Nephron (organoid): ENCODE results near the gene SHTN1.

Experiments
- H3K27ac Mint-ChIP-seq, 3 experiments: 2 replicates each; pipeline ENCODE4 v1.8.0; 2020; ENCODE audit warnings: mixed read lengths in 3 of 3, mild to moderate bottlenecking in 2 of 3, moderate library complexity in 1 of 3
- H3K27me3 Mint-ChIP-seq: 2 replicates; pipeline ENCODE4 v1.8.0; 2021; ENCODE audit warnings: low read depth, mild to moderate bottlenecking, moderate library complexity, mixed read lengths
- H3K36me3 Mint-ChIP-seq: 2 replicates; pipeline ENCODE4 v1.8.0; 2020; ENCODE audit warnings: low read depth, mixed read lengths
- H3K4me1 Mint-ChIP-seq: 2 replicates; pipeline ENCODE4 v1.8.0; 2020; ENCODE audit warnings: mixed read lengths
- H3K4me3 Mint-ChIP-seq, 3 experiments: 2 replicates each; pipeline ENCODE4 v1.8.0; 2020; ENCODE audit warnings: mild to moderate bottlenecking in 3 of 3, mixed read lengths in 3 of 3, moderate library complexity in 2 of 3
- H3K9me3 Mint-ChIP-seq: 2 replicates; pipeline ENCODE4 v1.8.0; 2020; ENCODE audit warnings: mixed read lengths
- TF ChIP-seq, protein P1 (sequence below), 3 experiments: fragments of 200-600 bp; sonication (generic); IDR thresholded peaks; one replicate each; pipeline ENCODE4 v1.5.0; 2021; ENCODE audit warnings: antibody characterized with exemption in 3 of 3; ENCODE audit not compliant: unreplicated experiment in 3 of 3

Gene SHTN1

DNA sequence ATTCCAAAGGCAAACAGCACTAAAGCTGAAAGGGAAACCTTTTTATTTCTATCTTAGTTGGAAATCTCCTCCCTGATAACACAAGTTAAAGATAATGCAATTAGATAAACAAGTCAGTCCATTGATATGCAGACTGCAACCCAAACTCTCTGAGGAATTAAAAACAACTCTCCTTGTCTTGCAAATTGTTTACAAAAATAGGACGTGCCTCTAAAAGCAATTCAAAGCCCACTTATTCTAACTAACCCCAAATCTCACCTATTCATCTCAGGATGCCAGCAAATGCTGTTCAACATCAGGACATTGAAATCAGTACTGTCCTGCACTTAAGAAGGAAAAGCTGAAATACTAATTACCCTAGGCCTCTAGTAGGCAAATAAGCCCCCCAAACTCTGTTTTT, 12.8 kb downstream of the SHTN1 start:
- H3K27ac Mint-ChIP-seq, result no peak overlapping the region
- TF ChIP-seq, protein P1, sequence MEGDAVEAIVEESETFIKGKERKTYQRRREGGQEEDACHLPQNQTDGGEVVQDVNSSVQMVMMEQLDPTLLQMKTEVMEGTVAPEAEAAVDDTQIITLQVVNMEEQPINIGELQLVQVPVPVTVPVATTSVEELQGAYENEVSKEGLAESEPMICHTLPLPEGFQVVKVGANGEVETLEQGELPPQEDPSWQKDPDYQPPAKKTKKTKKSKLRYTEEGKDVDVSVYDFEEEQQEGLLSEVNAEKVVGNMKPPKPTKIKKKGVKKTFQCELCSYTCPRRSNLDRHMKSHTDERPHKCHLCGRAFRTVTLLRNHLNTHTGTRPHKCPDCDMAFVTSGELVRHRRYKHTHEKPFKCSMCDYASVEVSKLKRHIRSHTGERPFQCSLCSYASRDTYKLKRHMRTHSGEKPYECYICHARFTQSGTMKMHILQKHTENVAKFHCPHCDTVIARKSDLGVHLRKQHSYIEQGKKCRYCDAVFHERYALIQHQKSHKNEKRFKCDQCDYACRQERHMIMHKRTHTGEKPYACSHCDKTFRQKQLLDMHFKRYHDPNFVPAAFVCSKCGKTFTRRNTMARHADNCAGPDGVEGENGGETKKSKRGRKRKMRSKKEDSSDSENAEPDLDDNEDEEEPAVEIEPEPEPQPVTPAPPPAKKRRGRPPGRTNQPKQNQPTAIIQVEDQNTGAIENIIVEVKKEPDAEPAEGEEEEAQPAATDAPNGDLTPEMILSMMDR (IDR thresholded peaks at IDR 0.05; ENCODE audit: unreplicated experiment in 3 of 3), result no peak
- H3K4me1 Mint-ChIP-seq, result peaks cover 11% of the 10 kb centered on the region
- no peaks in the 10 kb centered on the region for H3K36me3 Mint-ChIP-seq
- H3K4me3 Mint-ChIP-seq, result no peak overlapping the region
- H3K27me3 Mint-ChIP-seq, result peaks cover 14% of the 10 kb centered on the region
- no peaks in the 10 kb centered on the region for H3K9me3 Mint-ChIP-seq

DNA sequence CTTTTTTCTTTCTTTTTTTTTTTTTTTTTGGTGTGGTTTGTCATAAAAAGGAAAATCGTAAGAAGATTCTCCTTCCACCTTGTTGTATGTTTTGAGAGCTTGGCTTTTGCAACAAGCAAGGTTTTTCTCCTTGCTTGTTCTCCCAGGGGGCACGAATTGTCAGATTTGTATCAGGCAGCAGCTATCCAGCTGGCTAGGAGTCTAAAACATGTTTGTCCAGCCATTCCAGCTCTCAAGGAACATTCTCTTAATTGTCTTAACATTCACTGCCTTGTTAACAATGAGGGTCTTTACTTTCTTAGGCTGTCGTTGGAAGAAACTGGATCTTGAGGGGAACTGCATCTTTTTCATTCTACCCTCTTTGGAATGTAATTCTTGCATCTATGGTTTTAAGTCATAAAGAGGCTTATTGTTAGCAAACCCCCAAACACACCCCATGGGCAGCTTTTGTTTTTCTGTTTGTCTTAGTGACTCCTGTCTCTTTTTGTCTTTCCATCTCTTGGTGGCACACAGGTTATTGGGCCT, 14.6 kb downstream of the SHTN1 start:
- no peak overlapping the region for H3K4me3 Mint-ChIP-seq
- H3K27me3 Mint-ChIP-seq, result peaks cover 14% of the 10 kb centered on the region
- no peaks in the 10 kb centered on the region for H3K36me3 Mint-ChIP-seq
- no peaks in the 10 kb centered on the region for H3K4me1 Mint-ChIP-seq
- TF ChIP-seq, protein P1 (IDR thresholded peaks at IDR 0.05; ENCODE audit: unreplicated experiment in 3 of 3), result no peak
- H3K9me3 Mint-ChIP-seq, result no peaks in the 10 kb centered on the region
- no peak overlapping the region for H3K27ac Mint-ChIP-seq

DNA sequence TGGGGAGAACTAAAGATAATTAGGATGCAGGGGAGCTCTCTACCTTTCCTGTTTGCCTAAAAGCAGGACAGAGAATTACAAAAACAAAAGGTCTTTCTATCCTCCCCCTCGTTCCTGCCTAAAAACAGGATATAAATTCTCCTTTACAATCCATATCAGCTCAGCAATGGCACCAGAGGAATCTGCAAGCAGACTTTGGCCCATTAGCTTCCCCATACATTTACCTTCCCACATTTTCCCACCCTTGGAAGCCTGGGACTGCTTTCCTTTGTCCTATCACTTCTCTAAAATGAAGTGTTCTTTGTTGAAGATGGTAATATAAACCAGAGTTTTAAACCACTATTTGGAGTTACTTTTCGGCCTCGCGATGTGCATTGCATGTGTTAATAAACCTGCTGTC, 15.5 kb downstream of the SHTN1 start:
- TF ChIP-seq, protein P1 (IDR thresholded peaks at IDR 0.05; ENCODE audit: unreplicated experiment in 3 of 3), result no peak
- peaks cover 11% of the 10 kb centered on the region for H3K27me3 Mint-ChIP-seq
- no peak overlapping the region for H3K27ac Mint-ChIP-seq
- H3K4me1 Mint-ChIP-seq, result no peaks in the 10 kb centered on the region
- H3K9me3 Mint-ChIP-seq, result no peaks in the 10 kb centered on the region
- no peaks in the 10 kb centered on the region for H3K36me3 Mint-ChIP-seq
- no peak overlapping the region for H3K4me3 Mint-ChIP-seq

DNA sequence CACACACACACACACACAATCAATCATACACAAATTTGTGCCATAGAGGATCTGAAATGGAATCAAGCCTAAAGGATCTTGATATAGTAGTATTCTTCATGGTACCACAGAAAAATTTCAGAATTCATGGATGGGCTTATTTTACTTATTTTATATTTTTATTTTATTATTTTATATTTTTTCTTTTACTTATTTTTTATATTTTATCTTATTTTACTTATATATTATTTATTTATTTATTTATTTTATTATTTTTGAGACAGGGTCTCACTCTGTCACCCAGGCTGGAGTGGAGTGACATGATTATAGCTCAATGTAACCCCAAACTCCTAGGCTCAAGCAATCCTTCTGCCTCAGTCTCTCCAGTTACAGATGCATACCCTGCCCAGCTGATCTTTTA, 16.7 kb downstream of the SHTN1 start:
- Mint-ChIP-seq H3K36me3 (no peaks in the 10 kb centered on the region), H3K27ac (no peak overlapping the region), H3K27me3 (peaks cover 7% of the 10 kb centered on the region), H3K4me1 (no peaks in the 10 kb centered on the region), H3K4me3 (no peak overlapping the region), H3K9me3 (no peaks in the 10 kb centered on the region)
- TF ChIP-seq, protein P1 (IDR thresholded peaks at IDR 0.05; ENCODE audit: unreplicated experiment in 3 of 3), result no peak

DNA sequence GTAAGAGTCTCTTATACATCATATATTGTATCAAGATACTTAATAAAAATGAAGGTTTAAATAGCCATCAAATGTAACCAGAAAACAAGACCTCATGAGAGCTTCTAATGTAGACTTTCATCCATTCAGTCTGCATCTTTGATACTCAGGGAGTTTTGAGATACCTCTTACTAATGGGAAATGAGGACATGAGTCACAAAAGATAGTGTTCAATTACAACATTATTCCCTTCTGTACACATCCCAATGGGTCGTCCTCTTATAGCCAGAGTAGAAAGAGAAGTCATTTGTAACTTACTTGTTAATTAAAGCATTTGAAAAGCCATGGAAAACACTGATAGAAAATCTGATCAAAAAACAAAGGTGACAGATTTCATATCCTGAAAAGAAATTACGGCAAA, 19.4 kb downstream of the SHTN1 start:
- Mint-ChIP-seq H3K36me3 (no peaks in the 10 kb centered on the region), H3K4me1 (no peaks in the 10 kb centered on the region), H3K27ac (no peak overlapping the region), H3K9me3 (no peaks in the 10 kb centered on the region), H3K27me3 (peaks cover 3% of the 10 kb centered on the region), H3K4me3 (no peak overlapping the region)
- TF ChIP-seq, protein P1 (IDR thresholded peaks at IDR 0.05; ENCODE audit: unreplicated experiment in 3 of 3), result no peak

DNA sequence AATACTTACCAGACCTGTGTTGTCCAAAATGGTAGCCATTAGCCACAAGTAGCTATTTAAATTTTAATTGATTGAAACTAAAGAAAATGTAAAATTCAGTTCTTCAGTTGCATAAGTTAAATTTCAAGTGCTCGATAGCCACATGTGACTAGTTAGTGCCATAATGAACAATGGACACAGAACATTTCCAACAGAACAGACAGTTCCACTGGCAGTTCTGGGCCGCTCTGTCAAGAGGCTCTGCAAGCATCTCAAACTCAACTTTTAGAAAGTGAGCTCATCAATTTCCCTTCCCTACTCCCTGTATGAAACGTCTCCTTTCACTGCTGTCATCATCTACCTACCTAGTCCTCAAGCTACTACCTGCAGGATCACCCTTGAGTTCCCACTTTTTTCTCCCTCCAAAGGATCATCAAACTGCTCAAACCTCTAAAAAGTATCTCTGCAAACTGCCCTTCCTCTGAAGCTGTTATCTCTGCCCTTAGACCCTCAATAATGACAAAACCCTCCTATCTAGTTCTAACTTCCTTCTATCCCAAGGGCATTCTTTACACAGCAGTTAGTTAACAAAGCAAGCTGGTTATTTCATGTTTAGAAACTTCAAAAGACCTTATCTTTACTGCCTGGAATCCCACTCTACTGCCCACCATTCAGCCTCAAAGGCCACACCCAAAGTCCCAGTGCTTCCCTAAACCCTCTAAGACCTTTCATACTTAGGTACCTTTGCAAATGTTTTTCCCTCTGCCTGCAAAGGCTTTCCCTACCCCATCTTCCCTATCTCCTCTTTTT, 20.6 kb downstream of the SHTN1 start:
- Mint-ChIP-seq H3K4me3 (no peak overlapping the region), H3K9me3 (no peaks in the 10 kb centered on the region), H3K27me3 (peaks cover under 1% of the 10 kb centered on the region), H3K4me1 (no peaks in the 10 kb centered on the region), H3K27ac (no peak overlapping the region), H3K36me3 (no peaks in the 10 kb centered on the region)
- TF ChIP-seq, protein P1 (IDR thresholded peaks at IDR 0.05; ENCODE audit: unreplicated experiment in 3 of 3), result no peak
